ENCODE data around the gene MAGI3.

The MAGI3 gene

GRCh38 chr1:113657556-113658063 is 267.3 kb downstream of the MAGI3 start:
- no peak for DNase-seq (ENCODE audit: low read depth)

- no peak for DNase-seq (ENCODE audit: low read depth)
Observed at GRCh38 chr1:113659035-113659434, 268.7 kb downstream of the MAGI3 start.

GRCh38 chr1:113659556-113659955 is 269.2 kb downstream of the MAGI3 start:
- DNase-seq (ENCODE audit: low read depth) = no peak

DNA sequence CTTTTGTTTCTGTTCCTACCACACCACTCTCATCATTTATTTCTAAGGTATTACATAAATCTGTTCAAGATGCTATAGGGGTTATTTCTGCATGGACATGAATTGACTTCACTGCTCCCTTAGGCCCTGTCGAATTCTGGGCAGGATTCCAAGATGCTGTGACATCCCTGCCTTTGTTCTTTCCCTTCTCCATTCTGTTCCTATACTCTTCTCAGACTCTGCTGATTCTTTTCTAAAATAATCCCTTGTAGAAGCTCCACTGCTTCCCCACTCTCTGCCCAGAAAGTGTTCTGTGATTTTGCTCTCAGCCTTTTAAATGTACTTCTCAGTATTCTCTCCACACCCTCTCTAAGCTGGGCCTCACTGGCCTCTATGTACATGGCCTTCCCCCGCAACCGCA is 269.8 kb downstream of the MAGI3 start:
- DNase-seq (ENCODE audit: low read depth) = no peak

- DNase-seq (ENCODE audit: low read depth) = no peak
Observed at GRCh38 chr1:113662101-113662500, 271.8 kb downstream of the MAGI3 start.

DNA sequence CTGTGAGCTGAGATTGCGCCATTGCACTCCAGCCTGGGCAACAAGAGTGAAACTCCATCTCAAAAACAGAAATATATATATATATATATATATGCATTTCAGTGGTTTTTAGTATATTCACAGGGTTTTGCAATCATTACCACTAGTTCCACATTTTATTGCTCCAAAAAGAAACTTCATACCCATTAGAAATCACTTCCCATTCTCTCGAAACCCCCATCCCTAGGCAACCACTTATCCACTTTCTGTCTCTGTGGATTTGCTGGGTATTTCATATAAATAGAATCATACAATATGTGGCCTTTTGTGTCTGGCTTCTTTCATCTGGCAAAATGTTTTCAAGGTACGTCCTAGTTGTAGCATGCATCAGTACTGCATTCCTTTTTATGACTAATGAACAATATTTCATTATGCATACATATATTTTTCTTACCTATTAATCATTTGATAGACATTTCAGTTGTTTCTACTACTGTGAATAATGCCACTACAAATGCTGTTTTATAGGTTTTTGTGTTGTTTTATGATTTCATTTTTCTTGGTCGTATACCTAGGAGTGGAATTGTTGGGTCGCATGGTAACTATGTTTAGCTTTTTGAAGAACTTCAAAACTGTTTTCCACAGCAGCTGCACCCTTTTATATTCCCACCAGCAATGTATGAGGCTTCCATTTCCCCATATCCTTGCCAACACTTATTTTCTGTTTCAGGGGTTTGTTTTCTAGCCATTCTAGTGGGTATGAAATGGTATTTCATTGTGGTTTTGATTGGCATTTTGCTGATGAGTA is 273.0 kb downstream of the MAGI3 start:
- no peak for DNase-seq (ENCODE audit: low read depth)

DNA sequence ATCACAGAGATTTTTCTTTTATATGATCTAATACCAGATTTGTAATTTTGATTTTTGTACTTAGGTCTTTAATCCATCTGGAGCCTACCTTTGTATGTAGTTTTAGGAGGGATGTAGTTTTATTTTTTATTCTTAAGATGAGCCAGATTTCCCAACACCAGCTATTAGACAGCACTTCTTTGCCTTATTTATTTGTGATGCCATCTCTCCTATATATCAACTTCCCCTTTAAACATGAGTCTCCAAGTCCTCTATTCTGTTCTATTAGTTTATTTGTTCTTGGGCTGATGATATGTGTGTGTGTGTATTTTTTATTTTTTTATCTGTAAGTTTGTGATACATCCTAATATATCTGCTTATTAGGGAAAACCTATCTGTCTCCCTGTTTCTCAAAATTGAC is 274.8 kb downstream of the MAGI3 start:
- no peak for DNase-seq (ENCODE audit: low read depth)

- no peak for DNase-seq (ENCODE audit: low read depth)
Observed at GRCh38 chr1:113666126-113666525, 275.8 kb downstream of the MAGI3 start.

- no peak for DNase-seq (ENCODE audit: low read depth)
Observed at GRCh38 chr1:113669988-113670387, 279.7 kb downstream of the MAGI3 start.

GRCh38 chr1:113670650-113671049 is 280.3 kb downstream of the MAGI3 start:
- DNase-seq (ENCODE audit: low read depth) = no peak

DNA sequence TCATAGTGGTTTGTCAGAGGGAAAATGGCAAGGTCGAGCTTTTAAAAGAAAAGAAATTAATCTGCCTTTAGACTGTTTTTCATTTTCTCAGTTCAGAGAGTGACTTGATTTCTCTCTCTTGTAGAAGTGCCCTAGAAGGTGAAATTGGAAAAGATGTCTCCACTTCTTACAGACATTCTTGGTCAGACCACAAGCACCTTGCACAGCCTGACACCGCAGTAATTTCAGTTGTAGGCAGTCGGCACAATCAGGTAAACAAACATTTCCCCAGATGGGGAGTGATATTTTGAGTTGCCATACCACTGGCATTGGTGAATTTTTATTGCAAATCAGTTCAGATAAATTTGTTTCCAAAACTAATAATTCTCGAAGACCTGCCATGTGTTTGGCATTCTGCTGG is 282.2 kb downstream of the MAGI3 start:
- DNase-seq (ENCODE audit: low read depth) = no peak

DNA sequence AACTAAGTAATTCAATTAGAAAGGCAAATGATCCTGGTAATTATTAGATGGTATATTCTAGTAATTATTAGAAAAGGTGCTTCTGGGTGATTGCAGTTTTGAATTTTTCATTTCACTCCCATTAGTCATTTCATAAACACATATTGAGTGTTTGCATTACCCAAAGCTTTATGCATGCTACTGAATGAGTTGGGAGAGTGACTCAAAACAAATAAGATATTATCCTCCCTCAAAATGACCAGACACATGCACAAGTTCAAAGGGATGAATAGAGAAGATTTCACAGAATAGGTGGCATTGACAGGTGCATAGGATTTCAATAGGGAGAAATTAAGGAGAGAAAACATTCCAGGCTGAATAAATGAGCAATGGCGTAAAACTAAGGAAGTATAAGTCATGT is 284.3 kb downstream of the MAGI3 start:
- no peak for DNase-seq (ENCODE audit: low read depth)

DNA sequence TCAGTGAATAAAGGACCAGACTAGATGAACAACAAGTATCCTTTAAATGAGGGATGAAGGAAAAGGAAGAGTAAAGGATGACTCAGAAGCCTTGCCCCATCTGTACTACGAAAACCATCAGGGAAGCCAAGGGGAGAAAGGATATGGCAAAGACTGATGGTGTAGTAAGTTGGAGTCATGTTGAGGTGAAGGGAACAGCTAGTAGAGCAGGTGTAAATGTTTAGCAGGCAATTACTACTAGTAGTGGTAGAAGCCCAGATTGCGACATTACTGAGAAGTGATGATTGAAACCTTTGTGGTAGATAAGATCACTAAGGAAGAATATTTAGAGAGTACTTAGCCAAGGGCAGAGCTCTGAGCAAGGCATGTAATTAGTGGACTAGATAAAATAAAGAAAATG is 285.0 kb downstream of the MAGI3 start:
- DNase-seq (ENCODE audit: low read depth) = no peak

- no peak for DNase-seq (ENCODE audit: low read depth)
Observed at GRCh38 chr1:113676524-113676923, 286.2 kb downstream of the MAGI3 start.

DNA sequence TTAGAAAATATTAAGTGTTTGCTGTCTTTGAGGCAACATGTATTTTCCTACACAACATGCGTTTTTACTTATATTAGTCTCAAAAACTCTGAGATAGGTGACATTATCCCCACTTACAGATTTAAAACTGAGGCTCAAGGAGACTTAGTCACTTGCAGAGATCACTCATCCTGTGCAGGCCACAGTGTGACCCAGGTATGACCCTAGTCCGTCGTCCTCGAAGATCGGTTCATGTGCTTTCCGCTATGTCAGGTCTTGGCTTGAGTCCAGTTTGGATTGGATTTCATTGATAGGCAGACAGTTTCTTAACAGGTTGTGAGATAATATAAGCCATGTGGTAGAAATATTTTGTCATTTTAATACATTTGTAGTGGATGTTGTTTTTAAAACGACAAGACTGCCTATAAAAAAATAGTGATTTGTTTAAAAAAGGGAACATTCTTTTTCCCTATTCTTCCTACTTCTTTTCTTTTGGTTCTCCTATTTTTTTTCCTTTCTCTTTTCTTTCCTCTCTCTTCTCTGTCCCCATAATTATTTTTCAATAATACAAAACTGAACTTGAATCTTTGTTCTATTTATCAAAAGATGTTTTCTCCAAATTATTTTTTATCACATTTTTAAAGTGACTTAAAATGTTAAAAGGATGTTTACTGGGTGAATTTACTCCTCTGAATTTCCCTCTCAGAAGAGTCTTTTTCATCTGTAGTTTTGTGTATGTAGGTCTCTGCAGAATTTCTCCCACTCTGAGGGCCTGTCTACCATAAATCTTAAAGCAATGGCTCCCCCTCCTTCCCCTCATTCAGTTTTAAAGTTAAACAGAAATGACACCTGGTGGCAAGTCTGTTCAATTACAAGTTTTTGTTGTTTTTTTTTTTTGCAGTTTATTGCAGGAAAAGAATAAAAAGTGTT is 287.2 kb downstream of the MAGI3 start:
- DNase-seq (ENCODE audit: low read depth) = no peak

DNA sequence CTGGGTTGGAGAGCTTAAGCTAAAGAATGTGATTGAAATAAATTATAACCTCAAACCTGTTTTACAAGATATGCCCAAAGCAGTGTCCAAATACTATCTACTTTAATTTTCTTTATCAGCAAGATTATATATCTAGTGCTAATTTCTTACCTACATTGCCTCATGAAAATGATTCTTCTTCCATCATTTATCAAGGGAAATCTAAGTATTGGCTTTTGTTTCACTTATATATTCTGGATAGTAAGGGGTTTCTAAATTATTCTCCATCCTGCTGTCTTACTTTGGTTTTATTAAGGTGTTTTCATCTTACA is 287.8 kb downstream of the MAGI3 start:
- DNase-seq (ENCODE audit: low read depth) = no peak

- DNase-seq (ENCODE audit: low read depth) = no peak
Observed at GRCh38 chr1:113681596-113682337, 291.5 kb downstream of the MAGI3 start.

DNA sequence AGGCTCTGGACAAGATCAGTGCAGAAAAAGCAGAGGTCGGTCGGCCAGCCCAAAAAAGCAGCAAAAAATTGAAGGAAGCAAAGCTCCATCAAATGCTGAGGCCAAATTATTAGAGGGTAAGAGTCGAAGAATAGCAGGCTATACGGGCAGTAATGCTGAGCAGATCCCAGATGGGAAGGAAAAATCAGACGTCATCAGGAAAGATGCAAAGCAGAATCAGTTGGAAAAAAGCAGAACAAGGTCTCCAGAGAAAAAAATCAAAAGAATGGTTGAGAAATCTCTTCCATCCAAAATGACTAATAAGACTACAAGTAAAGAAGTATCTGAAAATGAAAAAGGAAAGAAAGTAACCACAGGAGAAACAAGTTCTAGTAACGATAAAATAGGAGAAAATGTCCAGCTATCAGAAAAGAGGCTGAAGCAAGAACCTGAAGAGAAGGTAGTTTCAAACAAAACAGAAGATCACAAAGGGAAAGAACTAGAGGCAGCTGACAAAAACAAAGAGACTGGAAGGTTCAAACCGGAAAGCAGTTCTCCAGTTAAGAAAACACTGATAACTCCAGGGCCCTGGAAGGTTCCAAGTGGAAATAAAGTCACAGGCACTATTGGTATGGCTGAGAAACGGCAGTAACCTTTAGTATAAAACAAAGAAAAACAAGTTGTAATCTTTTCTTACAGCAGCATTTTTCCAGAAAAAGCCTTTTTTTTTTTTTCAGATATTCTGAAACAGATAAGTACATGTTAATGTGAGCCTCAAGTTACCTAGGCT is 293.3 kb downstream of the MAGI3 start:
- no peak for DNase-seq (ENCODE audit: low read depth)

GRCh38 chr1:113684153-113684541 is 293.8 kb downstream of the MAGI3 start:
- no peak for DNase-seq (ENCODE audit: low read depth)

DNA sequence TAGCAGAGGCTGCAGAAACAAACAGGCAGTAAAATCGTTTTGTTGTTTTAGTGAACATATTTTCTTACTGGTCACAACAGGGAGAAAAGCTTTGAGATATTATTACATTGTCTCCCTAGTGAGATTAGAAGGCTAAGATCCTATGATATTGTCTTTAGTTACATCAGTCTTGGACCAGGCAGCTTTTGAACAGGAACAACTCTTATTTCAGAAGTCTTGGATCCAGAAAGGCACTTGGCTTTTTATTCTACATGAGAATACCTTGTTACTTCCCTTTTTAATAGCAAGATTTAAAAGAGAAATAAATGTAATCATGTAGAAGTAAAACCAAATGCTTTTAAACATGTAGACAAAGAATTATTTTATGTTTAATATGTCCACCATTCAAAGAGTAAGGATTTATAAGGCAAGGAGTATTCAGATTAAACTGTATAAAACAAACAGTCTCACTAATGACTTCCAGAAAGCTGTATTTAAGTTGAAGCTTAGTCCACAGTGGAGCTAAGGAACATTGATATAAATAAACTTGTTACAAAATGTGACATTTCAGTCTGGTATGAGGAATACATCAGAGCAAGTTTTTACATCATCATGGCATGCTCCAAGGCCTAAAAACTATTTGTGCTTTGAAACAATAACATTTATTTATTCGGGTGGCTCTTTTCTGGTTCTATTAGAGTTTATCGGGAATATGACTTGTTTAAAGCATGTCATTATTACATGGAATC is 296.7 kb downstream of the MAGI3 start:
- DNase-seq (ENCODE audit: low read depth) = no peak

GRCh38 chr1:113691184-113691583 is 300.9 kb downstream of the MAGI3 start:
- DNase-seq (ENCODE audit: low read depth) = no peak
